Measurements from ENCODE around the gene AASS. TPM values are rescaled to one million over a fixed set of nuclear protein-coding genes. Genes with fewer than 3 reads are reported as not detected.

AASS gene
- polyA plus RNA-seq, 2 of the 4 experiments (the other 2 are of a cell fraction) = 0.04 to 0.21 TPM

GRCh38 chr7:122082670-122083069 lies 61.4 kb downstream of the AASS start:
- ATAC-seq = no peak
- ChIA-PET CTCF (no interaction called here), POLR2A (no interaction called here)
- no peak for FAIRE-seq
- TF ChIP-seq RARB (CRISPR knock-in tag; IDR thresholded peaks at IDR 0.05) = no peak
- no peak for TF ChIP-seq HMGXB4 (CRISPR knock-in tag; IDR thresholded peaks at IDR 0.05; ENCODE audit: borderline replicate concordance)
- TF ChIP-seq SREBF2 (IDR thresholded peaks at IDR 0.05) = no peak
- TF ChIP-seq POLR2A (IDR thresholded peaks at IDR 0.05; ENCODE audit: low read length) = no peak
- no peak for TF ChIP-seq E2F6 (IDR thresholded peaks at IDR 0.05; ENCODE audit: borderline replicate concordance, low read depth)
- TF ChIP-seq ZNF302 (CRISPR knock-in tag; IDR thresholded peaks at IDR 0.05) = no peak
- no peak for TF ChIP-seq NFE2L2 (conservative IDR thresholded peaks at IDR 0.05; ENCODE audit: low read length)
- no peak for TF ChIP-seq SMC3 (IDR thresholded peaks at IDR 0.05)
- TF ChIP-seq HEYL (CRISPR knock-in tag; IDR thresholded peaks at IDR 0.05) = no peak
- TF ChIP-seq, protein P1, sequence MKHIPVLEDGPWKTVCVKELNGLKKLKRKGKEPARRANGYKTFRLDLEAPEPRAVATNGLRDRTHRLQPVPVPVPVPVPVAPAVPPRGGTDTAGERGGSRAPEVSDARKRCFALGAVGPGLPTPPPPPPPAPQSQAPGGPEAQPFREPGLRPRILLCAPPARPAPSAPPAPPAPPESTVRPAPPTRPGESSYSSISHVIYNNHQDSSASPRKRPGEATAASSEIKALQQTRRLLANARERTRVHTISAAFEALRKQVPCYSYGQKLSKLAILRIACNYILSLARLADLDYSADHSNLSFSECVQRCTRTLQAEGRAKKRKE (CRISPR knock-in tag; IDR thresholded peaks at IDR 0.05; ENCODE audit: low read depth) = no peak
- no peak for TF ChIP-seq JUN (IDR thresholded peaks at IDR 0.05)
- no peak for TF ChIP-seq RAD21 (conservative IDR thresholded peaks at IDR 0.05 in 1 of 2, IDR thresholded peaks at IDR 0.05 in 1 of 2)
- no peak for TF ChIP-seq MAZ (IDR thresholded peaks at IDR 0.05; ENCODE audit: borderline replicate concordance, low read depth, low read length)
- TF ChIP-seq EP300 (IDR thresholded peaks at IDR 0.05) = no peak
- no peak for TF ChIP-seq NR3C1 (IDR thresholded peaks at IDR 0.05)
- Histone ChIP-seq H3K4me1 (no peaks in the 10 kb centered on the region), H3K9me3 (no peaks in the 10 kb centered on the region), H3K27ac (no peak overlapping the region), H3K4me3 (no peak overlapping the region), H3K4me2 (no peak overlapping the region)
- 2% methylated on average over 2 of the region's 2 CpGs for WGBS (ENCODE audit: missing lambda C conversion rate)
- no peak for DNase-seq (ENCODE audit: low read depth in 1 of 2, low spot score in 1 of 2)

DNA sequence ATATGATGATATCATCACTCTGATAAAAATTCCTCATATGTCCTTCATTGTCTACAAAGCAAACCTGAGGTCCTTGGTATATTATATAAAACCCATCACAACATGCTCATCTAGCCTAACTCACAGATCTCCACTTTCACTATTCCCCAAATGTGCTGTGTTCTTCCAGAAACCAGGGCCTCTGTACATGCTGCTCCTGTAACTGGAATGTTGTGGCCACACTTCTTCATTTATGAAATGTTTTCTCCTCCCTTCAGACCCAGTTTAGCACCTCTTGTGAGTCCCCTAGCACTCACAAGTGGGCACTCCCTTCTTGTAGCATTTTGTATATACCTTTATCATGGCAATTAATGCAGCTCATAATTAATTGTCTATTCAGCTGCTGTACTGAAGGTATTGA lies 61.9 kb downstream of the AASS start:
- ChIA-PET CTCF (interaction anchor here (1.6 kb wide), 1 partner anchor 11 kb away, joined by 6 read pairs; no protein-coding TSS in a partner anchor), POLR2A (no interaction called here)
- H3K4me2 ChIP-seq = no peak overlapping the region
- no peak for DNase-seq (ENCODE audit: low read depth in 1 of 2, low spot score in 1 of 2)
- H3K9me3 ChIP-seq = no peaks in the 10 kb centered on the region
- TF ChIP-seq CEBPB (IDR thresholded peaks at IDR 0.05) (no peak), KDM5A (IDR thresholded peaks at IDR 0.05) (no peak), TP53 (CRISPR knock-in tag; IDR thresholded peaks at IDR 0.05) (no peak), FOSB (CRISPR knock-in tag; IDR thresholded peaks at IDR 0.05) (no peak), RFX5 (IDR thresholded peaks at IDR 0.05) (no peak), CHD4 (IDR thresholded peaks at IDR 0.05; ENCODE audit: borderline replicate concordance) (no peak), GATA3 (IDR thresholded peaks at IDR 0.05; ENCODE audit: borderline replicate concordance) (no peak), NPAS2 (CRISPR knock-in tag; IDR thresholded peaks at IDR 0.05; ENCODE audit: borderline replicate concordance) (no peak), SMC3 (IDR thresholded peaks at IDR 0.05) (no peak), KDM1A (IDR thresholded peaks at IDR 0.05; ENCODE audit: low read depth) (no peak), CHD2 (IDR thresholded peaks at IDR 0.05; ENCODE audit: low read length, partially characterized antibody) (no peak), FOXS1 (CRISPR knock-in tag; IDR thresholded peaks at IDR 0.05) (no peak), HES2 (IDR thresholded peaks at IDR 0.05) (no peak), RCOR1 (IDR thresholded peaks at IDR 0.05; ENCODE audit: low read depth, low read length) (no peak)
- TF ChIP-seq, protein P2, sequence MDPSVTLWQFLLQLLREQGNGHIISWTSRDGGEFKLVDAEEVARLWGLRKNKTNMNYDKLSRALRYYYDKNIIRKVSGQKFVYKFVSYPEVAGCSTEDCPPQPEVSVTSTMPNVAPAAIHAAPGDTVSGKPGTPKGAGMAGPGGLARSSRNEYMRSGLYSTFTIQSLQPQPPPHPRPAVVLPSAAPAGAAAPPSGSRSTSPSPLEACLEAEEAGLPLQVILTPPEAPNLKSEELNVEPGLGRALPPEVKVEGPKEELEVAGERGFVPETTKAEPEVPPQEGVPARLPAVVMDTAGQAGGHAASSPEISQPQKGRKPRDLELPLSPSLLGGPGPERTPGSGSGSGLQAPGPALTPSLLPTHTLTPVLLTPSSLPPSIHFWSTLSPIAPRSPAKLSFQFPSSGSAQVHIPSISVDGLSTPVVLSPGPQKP (IDR thresholded peaks at IDR 0.05; ENCODE audit: low read depth, low read length) = no peak
- TF ChIP-seq, protein P3, sequence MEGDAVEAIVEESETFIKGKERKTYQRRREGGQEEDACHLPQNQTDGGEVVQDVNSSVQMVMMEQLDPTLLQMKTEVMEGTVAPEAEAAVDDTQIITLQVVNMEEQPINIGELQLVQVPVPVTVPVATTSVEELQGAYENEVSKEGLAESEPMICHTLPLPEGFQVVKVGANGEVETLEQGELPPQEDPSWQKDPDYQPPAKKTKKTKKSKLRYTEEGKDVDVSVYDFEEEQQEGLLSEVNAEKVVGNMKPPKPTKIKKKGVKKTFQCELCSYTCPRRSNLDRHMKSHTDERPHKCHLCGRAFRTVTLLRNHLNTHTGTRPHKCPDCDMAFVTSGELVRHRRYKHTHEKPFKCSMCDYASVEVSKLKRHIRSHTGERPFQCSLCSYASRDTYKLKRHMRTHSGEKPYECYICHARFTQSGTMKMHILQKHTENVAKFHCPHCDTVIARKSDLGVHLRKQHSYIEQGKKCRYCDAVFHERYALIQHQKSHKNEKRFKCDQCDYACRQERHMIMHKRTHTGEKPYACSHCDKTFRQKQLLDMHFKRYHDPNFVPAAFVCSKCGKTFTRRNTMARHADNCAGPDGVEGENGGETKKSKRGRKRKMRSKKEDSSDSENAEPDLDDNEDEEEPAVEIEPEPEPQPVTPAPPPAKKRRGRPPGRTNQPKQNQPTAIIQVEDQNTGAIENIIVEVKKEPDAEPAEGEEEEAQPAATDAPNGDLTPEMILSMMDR (IDR thresholded peaks at IDR 0.05) = no peak
- H3K4me3 ChIP-seq = no peak overlapping the region
- no peak for ATAC-seq
- no peak overlapping the region for H3K27ac ChIP-seq
- no peaks in the 10 kb centered on the region for H3K4me1 ChIP-seq
- no peak for FAIRE-seq

Measured in A549 (cell line).